Activated CD8-positive, alpha-beta memory T cell treated with anti-CD3 and anti-CD28 coated beads for 1 hour (primary cell): ENCODE data around the gene LRRC37B.
"Not testable (repeated sequence)": the region's sequence is repeated elsewhere in the genome, so short reads cannot be mapped to it uniquely, and the experiment has no call there.

ENCODE experiments used
- DNase-seq, 2 donors: peaks; one replicate each; pipeline ENCODE4 v3.0.0-alpha.2; 2020; ENCODE audit warnings: low read depth in 1 of 2; ENCODE audit errors: extremely low read depth in 1 of 2

Gene LRRC37B

GRCh38 chr17:32041306-32041875 is 34.2 kb downstream of the LRRC37B start:
- not testable (repeated sequence) for DNase-seq

GRCh38 chr17:32042266-32042665 is 35.1 kb downstream of the LRRC37B start:
- DNase-seq: not testable (repeated sequence)

GRCh38 chr17:32045611-32046010 is 38.4 kb downstream of the LRRC37B start:
- DNase-seq: not testable (repeated sequence)

- DNase-seq: not testable (repeated sequence)
Observed at GRCh38 chr17:32047663-32048062, 40.5 kb downstream of the LRRC37B start.

- not testable (repeated sequence) for DNase-seq
Observed at GRCh38 chr17:32054985-32055384, 47.8 kb downstream of the LRRC37B start.

- not testable (repeated sequence) for DNase-seq
Observed at GRCh38 chr17:32055425-32055824, 48.2 kb downstream of the LRRC37B start.

GRCh38 chr17:32056500-32056899 is 49.3 kb downstream of the LRRC37B start:
- DNase-seq: not testable (repeated sequence)

- not testable (repeated sequence) for DNase-seq
Observed at GRCh38 chr17:32057460-32058105, 50.4 kb downstream of the LRRC37B start.

- not testable (repeated sequence) for DNase-seq
Observed at GRCh38 chr17:32060695-32061094, 53.5 kb downstream of the LRRC37B start.

- not testable (repeated sequence) for DNase-seq
Observed at GRCh38 chr17:32061840-32062239, 54.7 kb downstream of the LRRC37B start.

GRCh38 chr17:32064091-32064490 is 56.9 kb downstream of the LRRC37B start:
- DNase-seq: not testable (repeated sequence)

GRCh38 chr17:32066123-32066680 is 59.0 kb downstream of the LRRC37B start:
- not testable (repeated sequence) for DNase-seq

- DNase-seq: peak; percentile 16 to 23
Observed at GRCh38 chr17:32066863-32067642, 59.9 kb downstream of the LRRC37B start.

- DNase-seq: not testable (repeated sequence)
Observed at GRCh38 chr17:32069067-32069466, 61.9 kb downstream of the LRRC37B start.

GRCh38 chr17:32071961-32072360 is 64.8 kb downstream of the LRRC37B start:
- DNase-seq: not testable (repeated sequence)

GRCh38 chr17:32073131-32073530 is 65.9 kb downstream of the LRRC37B start:
- not testable (repeated sequence) for DNase-seq

GRCh38 chr17:32079753-32080152 is 72.6 kb downstream of the LRRC37B start:
- peak; percentile 34 to 45 for DNase-seq

- not testable (repeated sequence) for DNase-seq
Observed at GRCh38 chr17:32083550-32083979, 76.4 kb downstream of the LRRC37B start.

GRCh38 chr17:32084003-32084941 is 77.1 kb downstream of the LRRC37B start:
- DNase-seq: not testable (repeated sequence)
